ENCODE data around the gene PLEKHG4B. TPM values are rescaled to one million over a fixed set of nuclear protein-coding genes. Genes with fewer than 3 reads are reported as not detected.

The PLEKHG4B gene
- polyA plus RNA-seq, 1 donor (not counting 4 experiments of a cell fraction or from before 2014, with no cell fraction given): not detected

DNA sequence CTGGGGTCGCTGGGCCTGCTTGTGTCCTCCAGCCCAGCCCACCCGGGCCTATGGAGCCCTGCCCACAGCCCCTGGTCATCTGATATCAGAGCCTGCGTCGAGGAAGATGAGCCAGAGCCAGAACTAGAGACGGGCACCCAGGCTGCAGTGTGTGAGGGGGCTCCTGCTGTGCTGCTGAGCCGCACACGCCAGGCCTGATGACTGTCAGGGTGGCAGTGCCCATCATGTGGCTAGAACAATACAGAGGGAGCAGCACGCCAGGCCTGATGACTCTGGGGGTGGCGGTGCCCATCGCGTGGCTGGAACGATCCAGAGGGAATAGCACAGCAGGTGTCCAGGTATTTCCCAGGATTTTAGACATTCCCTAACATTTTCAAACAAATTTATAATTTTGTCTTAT is 90.2 kb downstream of the PLEKHG4B start:
- Histone ChIP-seq H3K9me3 (ENCODE audit: control insufficient read depth, low read depth, low read length) (no peaks in the 10 kb centered on the region), H3K4me3 (ENCODE audit: control insufficient read depth in 2 of 3, extremely low read depth in 1 of 3, insufficient read depth in 2 of 3, low read depth in 1 of 3, low read length in 3 of 3) (no peak overlapping the region), H3K4me1 (ENCODE audit: control insufficient read depth, extremely low read depth, insufficient read depth, low read length) (no peaks in the 10 kb centered on the region), H3K27me3 (ENCODE audit: control insufficient read depth, extremely low read depth, insufficient read depth, low read length) (peaks cover 13% of the 10 kb centered on the region), H4K20me1 (ENCODE audit: control insufficient read depth, extremely low read depth, insufficient read depth, low read length) (no peaks in the 10 kb centered on the region), H3K9me1 (ENCODE audit: control insufficient read depth, extremely low read depth, insufficient read depth, low read length) (no peaks in the 10 kb centered on the region), H3K9ac (ENCODE audit: control insufficient read depth, extremely low read depth, insufficient read depth, low read length) (no peak overlapping the region), H3K79me2 (ENCODE audit: control insufficient read depth, insufficient read depth, low read length) (no peaks in the 10 kb centered on the region), H3K4me2 (ENCODE audit: control insufficient read depth, extremely low read depth, insufficient read depth, low read depth, low read length) (no peak overlapping the region), H3K27ac (ENCODE audit: control insufficient read depth, insufficient read depth, low read length) (no peak overlapping the region), H2AFZ (ENCODE audit: control insufficient read depth, low read length) (no peak overlapping the region), H3K36me3 (ENCODE audit: control insufficient read depth in 2 of 2, extremely low read depth in 1 of 2, insufficient read depth in 2 of 2, low read length in 2 of 2) (no peaks in the 10 kb centered on the region)
- dilution Hi-C loops (cut with MboI; ENCODE audit: extremely low pct_ligation_motif_present, low sequenced_read_pairs): no loop called here
- DNase-seq (ENCODE audit: low read depth, low spot score) (no peak), FAIRE-seq (no peak)
- TF ChIP-seq EZH2 (IDR thresholded peaks at IDR 0.05; ENCODE audit: low read length): no peak
- TF ChIP-seq, protein P1, sequence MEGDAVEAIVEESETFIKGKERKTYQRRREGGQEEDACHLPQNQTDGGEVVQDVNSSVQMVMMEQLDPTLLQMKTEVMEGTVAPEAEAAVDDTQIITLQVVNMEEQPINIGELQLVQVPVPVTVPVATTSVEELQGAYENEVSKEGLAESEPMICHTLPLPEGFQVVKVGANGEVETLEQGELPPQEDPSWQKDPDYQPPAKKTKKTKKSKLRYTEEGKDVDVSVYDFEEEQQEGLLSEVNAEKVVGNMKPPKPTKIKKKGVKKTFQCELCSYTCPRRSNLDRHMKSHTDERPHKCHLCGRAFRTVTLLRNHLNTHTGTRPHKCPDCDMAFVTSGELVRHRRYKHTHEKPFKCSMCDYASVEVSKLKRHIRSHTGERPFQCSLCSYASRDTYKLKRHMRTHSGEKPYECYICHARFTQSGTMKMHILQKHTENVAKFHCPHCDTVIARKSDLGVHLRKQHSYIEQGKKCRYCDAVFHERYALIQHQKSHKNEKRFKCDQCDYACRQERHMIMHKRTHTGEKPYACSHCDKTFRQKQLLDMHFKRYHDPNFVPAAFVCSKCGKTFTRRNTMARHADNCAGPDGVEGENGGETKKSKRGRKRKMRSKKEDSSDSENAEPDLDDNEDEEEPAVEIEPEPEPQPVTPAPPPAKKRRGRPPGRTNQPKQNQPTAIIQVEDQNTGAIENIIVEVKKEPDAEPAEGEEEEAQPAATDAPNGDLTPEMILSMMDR (optimal IDR thresholded peaks at IDR 0.05 in 1 of 3, IDR thresholded peaks at IDR 0.05 in 1 of 3, conservative IDR thresholded peaks at IDR 0.05 in 1 of 3; ENCODE audit: extremely low read depth in 1 of 3, insufficient read depth in 2 of 3, low read length in 3 of 3): no peak

DNA sequence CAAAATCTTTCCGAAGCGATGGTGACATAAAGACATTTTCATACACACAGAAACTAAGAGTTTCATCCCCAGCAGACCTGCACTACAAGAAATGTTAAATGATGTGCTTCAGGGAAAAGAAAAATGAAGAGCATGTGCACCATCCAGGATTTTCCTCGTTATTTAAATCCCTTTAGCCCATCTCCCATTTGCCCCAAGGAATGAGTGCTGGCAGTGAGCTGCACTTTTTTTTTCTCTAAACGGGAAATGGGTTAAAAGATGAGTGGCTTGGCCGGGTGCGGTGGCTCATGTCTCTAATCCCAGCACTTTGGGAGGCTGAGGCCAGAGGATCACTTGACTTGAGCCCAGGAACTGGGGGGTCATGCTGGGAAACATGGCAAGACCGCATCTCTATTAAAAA is 92.5 kb downstream of the PLEKHG4B start:
- H3K9ac ChIP-seq (ENCODE audit: control insufficient read depth, extremely low read depth, insufficient read depth, low read length): no peak overlapping the region
- TF ChIP-seq EZH2 (IDR thresholded peaks at IDR 0.05; ENCODE audit: low read length): no peak
- TF ChIP-seq, protein P1 (optimal IDR thresholded peaks at IDR 0.05 in 1 of 3, IDR thresholded peaks at IDR 0.05 in 1 of 3, conservative IDR thresholded peaks at IDR 0.05 in 1 of 3; ENCODE audit: extremely low read depth in 1 of 3, insufficient read depth in 2 of 3, low read length in 3 of 3): no peak
- H3K79me2 ChIP-seq (ENCODE audit: control insufficient read depth, insufficient read depth, low read length): no peaks in the 10 kb centered on the region
- peaks cover 18% of the 10 kb centered on the region for H3K27me3 ChIP-seq (ENCODE audit: control insufficient read depth, extremely low read depth, insufficient read depth, low read length)
- DNase-seq (ENCODE audit: low read depth, low spot score): no peak
- H2AFZ ChIP-seq (ENCODE audit: control insufficient read depth, low read length): no peak overlapping the region
- peaks cover 4% of the 10 kb centered on the region for H4K20me1 ChIP-seq (ENCODE audit: control insufficient read depth, extremely low read depth, insufficient read depth, low read length)
- dilution Hi-C loops (cut with MboI; ENCODE audit: extremely low pct_ligation_motif_present, low sequenced_read_pairs): no loop called here
- FAIRE-seq: no peak
- peaks cover 2% of the 10 kb centered on the region for H3K4me1 ChIP-seq (ENCODE audit: control insufficient read depth, extremely low read depth, insufficient read depth, low read length)
- no peak overlapping the region for H3K4me2 ChIP-seq (ENCODE audit: control insufficient read depth, extremely low read depth, insufficient read depth, low read depth, low read length)
- no peaks in the 10 kb centered on the region for H3K9me1 ChIP-seq (ENCODE audit: control insufficient read depth, extremely low read depth, insufficient read depth, low read length)
- no peak overlapping the region for H3K27ac ChIP-seq (ENCODE audit: control insufficient read depth, insufficient read depth, low read length)
- no peak overlapping the region for H3K4me3 ChIP-seq (ENCODE audit: control insufficient read depth in 2 of 3, extremely low read depth in 1 of 3, insufficient read depth in 2 of 3, low read depth in 1 of 3, low read length in 3 of 3)
- H3K9me3 ChIP-seq (ENCODE audit: control insufficient read depth, low read depth, low read length): no peaks in the 10 kb centered on the region
- H3K36me3 ChIP-seq (ENCODE audit: control insufficient read depth in 2 of 2, extremely low read depth in 1 of 2, insufficient read depth in 2 of 2, low read length in 2 of 2): no peaks in the 10 kb centered on the region

Measured in keratinocyte (primary cell).